Activated naive CD8-positive, alpha-beta T cell (primary cell): ENCODE measurements around the gene NKAIN2.
"Not testable (repeated sequence)": the region's sequence is repeated elsewhere in the genome, so short reads cannot be mapped to it uniquely, and the experiment has no call there.

ENCODE experiments used
- H3K27ac Mint-ChIP-seq: one replicate; pipeline ENCODE4 v1.8.0; 2021; ENCODE audit warnings: mixed read lengths
- H3K27me3 Mint-ChIP-seq: one replicate; pipeline ENCODE4 v1.8.0; 2021; ENCODE audit warnings: mixed read lengths
- H3K36me3 Mint-ChIP-seq: one replicate; pipeline ENCODE4 v1.8.0; 2021; ENCODE audit warnings: mixed read lengths
- H3K4me1 Mint-ChIP-seq: one replicate; pipeline ENCODE4 v1.8.0; 2021; ENCODE audit warnings: low read depth, mixed read lengths
- H3K4me3 Mint-ChIP-seq: one replicate; pipeline ENCODE4 v1.8.0; 2021; ENCODE audit warnings: mild to moderate bottlenecking, mixed read lengths
- H3K9me3 Mint-ChIP-seq: one replicate; pipeline ENCODE4 v1.8.0; 2021; ENCODE audit warnings: low read depth, mixed read lengths

Gene NKAIN2

GRCh38 chr6:124389127-124389526 is 585.5 kb downstream of the NKAIN2 start:
- no peak overlapping the region for H3K27ac Mint-ChIP-seq
- H3K36me3 Mint-ChIP-seq, result no peaks in the 10 kb centered on the region
- H3K4me1 Mint-ChIP-seq, result no peaks in the 10 kb centered on the region
- peaks cover 8% of the 10 kb centered on the region for H3K9me3 Mint-ChIP-seq
- no peak overlapping the region for H3K4me3 Mint-ChIP-seq
- H3K27me3 Mint-ChIP-seq, result peaks cover 1% of the 10 kb centered on the region

DNA sequence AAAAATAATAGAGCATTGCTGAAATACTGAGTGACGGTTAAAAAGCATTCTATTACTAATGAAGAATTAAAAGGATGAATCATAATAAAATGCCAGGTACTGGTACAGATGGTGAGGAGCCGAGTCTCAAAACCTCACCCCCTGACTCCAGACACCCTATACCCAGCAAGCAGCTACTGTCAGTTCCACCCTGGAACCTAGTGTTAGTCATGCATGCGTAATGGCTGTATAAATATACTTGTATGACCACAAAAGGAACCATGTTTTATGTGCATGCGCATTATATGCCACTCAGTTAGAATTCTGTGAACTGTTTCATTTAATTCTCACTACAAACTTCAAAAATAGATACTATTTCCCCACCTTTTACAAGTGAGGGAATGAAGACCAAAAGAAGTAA is 589.9 kb downstream of the NKAIN2 start:
- Mint-ChIP-seq H3K36me3 (no peaks in the 10 kb centered on the region), H3K27ac (no peak overlapping the region), H3K4me1 (no peaks in the 10 kb centered on the region), H3K4me3 (no peak overlapping the region), H3K27me3 (peaks cover 1% of the 10 kb centered on the region), H3K9me3 (peaks cover 4% of the 10 kb centered on the region)

DNA sequence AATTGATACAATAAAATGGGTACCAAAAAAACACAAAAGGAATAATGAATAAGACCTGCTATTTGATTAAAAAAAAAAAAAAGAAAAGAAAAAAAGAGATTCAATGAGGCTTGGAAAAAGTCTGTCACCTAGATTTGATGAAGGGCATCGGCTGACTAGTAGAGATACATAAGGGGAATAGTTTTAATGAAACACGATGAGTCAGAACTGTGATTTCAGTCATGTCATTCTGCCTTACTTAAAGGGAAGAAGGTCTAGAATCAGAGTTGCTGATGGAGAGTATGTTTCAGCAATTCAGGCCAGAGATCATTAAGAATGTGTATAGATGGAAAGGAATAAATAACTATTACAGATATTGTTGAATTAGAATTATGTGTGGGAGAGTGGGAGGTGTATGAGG is 592.7 kb downstream of the NKAIN2 start:
- Mint-ChIP-seq H3K36me3 (no peaks in the 10 kb centered on the region), H3K9me3 (peaks cover 5% of the 10 kb centered on the region), H3K4me1 (no peaks in the 10 kb centered on the region), H3K27me3 (no peaks in the 10 kb centered on the region), H3K4me3 (no peak overlapping the region), H3K27ac (no peak overlapping the region)

- peaks cover 5% of the 10 kb centered on the region for H3K9me3 Mint-ChIP-seq
- no peaks in the 10 kb centered on the region for H3K36me3 Mint-ChIP-seq
- H3K27me3 Mint-ChIP-seq, result no peaks in the 10 kb centered on the region
- H3K4me1 Mint-ChIP-seq, result no peaks in the 10 kb centered on the region
- no peak overlapping the region for H3K4me3 Mint-ChIP-seq
- no peak overlapping the region for H3K27ac Mint-ChIP-seq
These were observed 596.8 kb downstream of the NKAIN2 start for GRCh38 chr6:124400261-124400999.

- H3K27ac Mint-ChIP-seq, H3K36me3 Mint-ChIP-seq, H3K4me1 Mint-ChIP-seq, H3K27me3 Mint-ChIP-seq, H3K9me3 Mint-ChIP-seq, H3K4me3 Mint-ChIP-seq: not testable (repeated sequence)
These were observed 606.8 kb downstream of the NKAIN2 start for GRCh38 chr6:124410425-124410824.

DNA sequence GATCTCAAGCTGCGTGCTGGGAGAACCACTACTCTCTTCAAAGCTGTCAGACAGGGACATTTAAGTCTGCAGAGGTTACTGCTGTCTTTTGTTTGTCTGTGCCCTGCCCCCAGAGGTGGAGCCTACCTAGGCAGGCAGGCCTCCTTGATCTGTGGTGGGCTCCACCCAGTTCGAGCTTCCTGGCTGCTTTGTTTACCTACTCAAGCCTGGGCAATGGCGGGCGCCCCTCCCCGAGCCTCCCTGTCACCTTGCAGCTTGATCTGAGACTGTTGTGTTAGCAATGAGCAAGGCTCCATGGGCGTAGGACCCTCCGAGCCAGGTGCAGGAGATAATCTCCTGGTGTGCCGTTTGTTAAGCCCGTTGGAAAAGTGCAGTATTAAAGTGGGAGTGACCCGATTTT is 609.0 kb downstream of the NKAIN2 start:
- not testable (repeated sequence) for H3K36me3 Mint-ChIP-seq, H3K27ac Mint-ChIP-seq, H3K27me3 Mint-ChIP-seq, H3K4me3 Mint-ChIP-seq, H3K9me3 Mint-ChIP-seq, H3K4me1 Mint-ChIP-seq

- Mint-ChIP-seq H3K4me3 (no peak overlapping the region), H3K9me3 (no peaks in the 10 kb centered on the region), H3K27me3 (no peaks in the 10 kb centered on the region), H3K27ac (no peak overlapping the region), H3K36me3 (no peaks in the 10 kb centered on the region), H3K4me1 (no peaks in the 10 kb centered on the region)
These were observed 616.6 kb downstream of the NKAIN2 start for GRCh38 chr6:124420116-124420840.

- no peaks in the 10 kb centered on the region for H3K27me3 Mint-ChIP-seq
- H3K9me3 Mint-ChIP-seq, result no peaks in the 10 kb centered on the region
- H3K36me3 Mint-ChIP-seq, result no peaks in the 10 kb centered on the region
- no peak overlapping the region for H3K4me3 Mint-ChIP-seq
- no peaks in the 10 kb centered on the region for H3K4me1 Mint-ChIP-seq
- no peak overlapping the region for H3K27ac Mint-ChIP-seq
These were observed 620.0 kb downstream of the NKAIN2 start for GRCh38 chr6:124423621-124424020.

- Mint-ChIP-seq H3K4me3 (no peak overlapping the region), H3K4me1 (no peaks in the 10 kb centered on the region), H3K27ac (no peak overlapping the region), H3K36me3 (no peaks in the 10 kb centered on the region), H3K27me3 (no peaks in the 10 kb centered on the region), H3K9me3 (no peaks in the 10 kb centered on the region)
These were observed 627.2 kb downstream of the NKAIN2 start for GRCh38 chr6:124430740-124431318.

DNA sequence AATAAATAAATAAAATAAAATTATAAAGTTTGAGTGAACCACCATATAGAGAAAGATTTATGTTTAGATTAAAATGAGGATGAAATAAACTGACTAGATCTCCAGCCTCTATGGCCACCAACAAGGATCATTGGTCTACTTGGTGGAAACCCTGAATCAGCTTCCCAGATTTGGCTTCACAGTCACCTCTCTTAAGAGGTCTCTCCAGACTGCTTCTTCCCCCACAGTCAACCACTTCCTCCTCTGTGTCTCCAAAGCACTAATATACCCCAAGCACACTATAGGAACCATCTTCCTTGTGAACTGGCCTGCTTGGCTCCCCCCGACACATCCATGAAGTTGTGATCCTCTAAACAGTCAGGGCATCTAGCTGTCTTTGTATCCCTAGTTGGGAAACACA is 629.0 kb downstream of the NKAIN2 start:
- Mint-ChIP-seq H3K27ac (no peak overlapping the region), H3K27me3 (no peaks in the 10 kb centered on the region), H3K4me1 (no peaks in the 10 kb centered on the region), H3K9me3 (no peaks in the 10 kb centered on the region), H3K36me3 (no peaks in the 10 kb centered on the region), H3K4me3 (no peak overlapping the region)

DNA sequence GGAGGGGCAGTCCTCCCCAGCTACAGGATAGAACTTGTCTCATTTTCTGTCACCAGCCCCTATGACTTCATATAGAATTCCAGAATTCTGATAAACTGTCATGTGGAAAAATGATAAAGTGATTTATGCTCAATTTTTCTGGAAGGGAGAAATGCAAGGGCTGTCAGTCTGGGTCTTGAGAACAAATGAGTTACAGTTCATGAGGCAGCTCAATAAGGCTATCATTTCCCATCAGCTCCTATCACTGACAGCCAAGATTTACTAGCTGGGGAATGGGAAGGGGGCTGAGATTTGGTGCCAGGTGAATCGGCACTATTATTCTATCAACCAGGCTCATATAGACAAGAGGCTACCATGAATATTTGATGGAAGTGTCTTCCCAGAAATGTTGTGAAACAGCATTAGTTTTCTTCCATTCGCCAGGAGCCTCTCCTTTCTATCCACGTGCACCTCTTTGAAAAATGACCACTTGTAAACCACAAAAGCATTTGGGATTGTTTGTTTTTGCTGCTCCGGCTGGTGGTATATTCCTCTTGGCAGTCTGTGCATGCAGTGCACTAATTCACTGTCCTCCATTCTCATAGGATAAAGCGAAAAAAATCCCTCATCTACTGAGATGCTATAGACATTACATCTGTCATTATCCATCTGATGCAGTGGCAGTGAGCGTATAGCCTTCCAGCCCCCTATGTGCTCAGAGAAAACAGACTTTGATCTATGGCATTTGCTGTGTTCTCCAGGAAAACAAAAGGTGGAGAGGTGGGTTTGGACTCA is 629.9 kb downstream of the NKAIN2 start:
- no peaks in the 10 kb centered on the region for H3K9me3 Mint-ChIP-seq
- no peaks in the 10 kb centered on the region for H3K4me1 Mint-ChIP-seq
- H3K27me3 Mint-ChIP-seq, result no peaks in the 10 kb centered on the region

GRCh38 chr6:124434421-124434820 is 630.8 kb downstream of the NKAIN2 start:
- no peaks in the 10 kb centered on the region for H3K27me3 Mint-ChIP-seq
- H3K4me3 Mint-ChIP-seq, result no peak overlapping the region
- no peak overlapping the region for H3K27ac Mint-ChIP-seq
- H3K4me1 Mint-ChIP-seq, result no peaks in the 10 kb centered on the region
- H3K36me3 Mint-ChIP-seq, result no peaks in the 10 kb centered on the region
- no peaks in the 10 kb centered on the region for H3K9me3 Mint-ChIP-seq

More for the DNA sequence above, 629.9 kb downstream of the NKAIN2 start:
- no peak overlapping the region for H3K4me3 Mint-ChIP-seq
- no peaks in the 10 kb centered on the region for H3K36me3 Mint-ChIP-seq
- H3K27ac Mint-ChIP-seq, result no peak overlapping the region

DNA sequence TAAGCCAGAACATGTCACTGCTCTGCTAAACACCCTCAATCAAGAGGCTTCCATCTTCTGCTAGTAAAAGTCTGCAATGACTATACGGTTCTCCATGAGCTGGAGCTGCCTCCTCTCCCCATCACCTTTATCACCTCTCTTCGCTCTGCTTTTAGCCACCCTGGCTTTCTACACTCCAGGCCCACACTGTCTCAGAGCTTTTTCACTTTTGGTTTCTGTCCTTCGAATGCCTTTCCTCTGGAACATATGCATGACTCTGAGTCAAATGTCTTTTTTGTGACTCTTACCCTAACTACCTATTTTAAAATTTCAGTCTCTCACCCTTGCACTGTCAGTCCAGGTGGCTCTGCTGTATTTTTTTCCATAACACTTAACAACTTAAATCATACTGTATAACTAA is 633.1 kb downstream of the NKAIN2 start:
- Mint-ChIP-seq H3K4me3 (no peak overlapping the region), H3K36me3 (no peaks in the 10 kb centered on the region), H3K9me3 (no peaks in the 10 kb centered on the region), H3K4me1 (no peaks in the 10 kb centered on the region), H3K27ac (no peak overlapping the region), H3K27me3 (no peaks in the 10 kb centered on the region)

DNA sequence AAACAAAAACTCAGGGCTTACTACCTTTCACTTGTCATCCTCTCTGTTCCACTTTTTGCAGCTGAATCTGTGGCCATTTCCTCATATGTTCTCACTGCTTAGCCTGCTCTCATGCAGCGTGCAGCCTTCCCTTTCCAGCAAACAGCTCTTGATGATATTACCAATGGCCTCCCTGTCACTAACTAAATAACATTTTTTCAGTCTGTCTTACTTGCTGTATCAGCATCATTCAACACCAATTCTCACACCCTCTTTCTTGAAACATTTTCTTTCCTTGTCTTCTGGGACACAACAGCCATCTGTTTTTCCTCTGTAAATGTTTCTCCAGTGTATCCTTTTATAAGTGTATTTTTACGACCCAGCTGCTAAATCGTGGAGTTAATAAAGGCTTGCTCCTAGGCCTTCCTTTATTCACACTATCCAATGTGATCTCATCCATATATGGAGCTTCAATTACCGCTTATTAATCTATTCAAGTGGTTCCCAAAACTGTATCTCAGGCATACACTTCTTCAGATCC is 634.9 kb downstream of the NKAIN2 start:
- no peak overlapping the region for H3K27ac Mint-ChIP-seq
- H3K4me3 Mint-ChIP-seq, result no peak overlapping the region
- H3K4me1 Mint-ChIP-seq, result no peaks in the 10 kb centered on the region
- no peaks in the 10 kb centered on the region for H3K27me3 Mint-ChIP-seq
- peaks cover 4% of the 10 kb centered on the region for H3K9me3 Mint-ChIP-seq
- H3K36me3 Mint-ChIP-seq, result no peaks in the 10 kb centered on the region

- no peaks in the 10 kb centered on the region for H3K36me3 Mint-ChIP-seq
- H3K9me3 Mint-ChIP-seq, result peaks cover 7% of the 10 kb centered on the region
- H3K4me1 Mint-ChIP-seq, result no peaks in the 10 kb centered on the region
- H3K4me3 Mint-ChIP-seq, result no peak overlapping the region
- H3K27me3 Mint-ChIP-seq, result no peaks in the 10 kb centered on the region
- H3K27ac Mint-ChIP-seq, result no peak overlapping the region
These were observed 637.8 kb downstream of the NKAIN2 start for GRCh38 chr6:124441450-124441849.
